Spleen (tissue), 7 donors: Measurements from ENCODE around the gene IPO9.

Experiments used
- POLR2A ChIP-seq, 3 donors: fragments of 450-650 bp; IDR thresholded peaks; one replicate each; pipeline ENCODE4 v1.5.1; 2017; ENCODE audit warnings: antibody characterized with exemption in 3 of 3, mild to moderate bottlenecking in 1 of 3
- POLR2AphosphoS5 ChIP-seq, 3 donors: sonication (generic); formaldehyde crosslinking; IDR thresholded peaks; one replicate each; pipeline ENCODE4 v1.5.1; 2017; ENCODE audit warnings: antibody characterized with exemption in 3 of 3
- TF ChIP-seq, protein P1 (sequence below), 11 experiments: fragments of 200-600 bp in 7 of 11; fragments of 450-650 bp in 4 of 11; sonication (generic) in 4 of 11; IDR thresholded peaks in 8 of 11; conservative IDR thresholded peaks in 3 of 11; 1 replicate in 7 of 11; 2 replicates in 4 of 11; pipeline versions ENCODE4 v1.4.0 to v1.8.0; 2016 to 2021; ENCODE audit warnings: antibody characterized with exemption in 11 of 11, inconsistent platforms in 4 of 11, mild to moderate bottlenecking in 1 of 11
- donor health status: DM: no; HTN: no; CAD: no; lungs with moderate emphysema.
- donor health status: DM: no; HTN: no; CAD: no.
- donor health status: DM: no; HTN: no; CAD: no.

DNA sequence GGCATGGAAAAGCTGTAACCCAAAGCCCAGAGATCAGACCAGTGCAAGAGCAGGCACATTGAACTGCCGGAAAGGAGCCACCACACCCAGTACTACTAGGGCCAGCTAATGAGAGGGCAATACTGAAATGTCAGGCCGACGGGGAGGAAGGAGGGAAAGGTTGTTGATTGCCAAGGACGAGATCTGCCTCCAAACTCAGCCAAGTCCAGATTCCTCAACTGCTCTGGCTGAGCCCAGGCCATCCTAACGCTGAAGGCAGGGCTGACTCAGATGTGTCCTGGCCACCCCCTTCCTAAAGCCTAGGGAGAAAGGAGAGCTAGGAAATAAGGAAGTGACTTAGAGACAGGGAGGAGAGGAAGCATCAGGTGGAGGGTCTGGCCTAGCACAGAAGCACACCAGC lies 42.1 kb upstream of the IPO9 start:
- TF ChIP-seq, protein P1, sequence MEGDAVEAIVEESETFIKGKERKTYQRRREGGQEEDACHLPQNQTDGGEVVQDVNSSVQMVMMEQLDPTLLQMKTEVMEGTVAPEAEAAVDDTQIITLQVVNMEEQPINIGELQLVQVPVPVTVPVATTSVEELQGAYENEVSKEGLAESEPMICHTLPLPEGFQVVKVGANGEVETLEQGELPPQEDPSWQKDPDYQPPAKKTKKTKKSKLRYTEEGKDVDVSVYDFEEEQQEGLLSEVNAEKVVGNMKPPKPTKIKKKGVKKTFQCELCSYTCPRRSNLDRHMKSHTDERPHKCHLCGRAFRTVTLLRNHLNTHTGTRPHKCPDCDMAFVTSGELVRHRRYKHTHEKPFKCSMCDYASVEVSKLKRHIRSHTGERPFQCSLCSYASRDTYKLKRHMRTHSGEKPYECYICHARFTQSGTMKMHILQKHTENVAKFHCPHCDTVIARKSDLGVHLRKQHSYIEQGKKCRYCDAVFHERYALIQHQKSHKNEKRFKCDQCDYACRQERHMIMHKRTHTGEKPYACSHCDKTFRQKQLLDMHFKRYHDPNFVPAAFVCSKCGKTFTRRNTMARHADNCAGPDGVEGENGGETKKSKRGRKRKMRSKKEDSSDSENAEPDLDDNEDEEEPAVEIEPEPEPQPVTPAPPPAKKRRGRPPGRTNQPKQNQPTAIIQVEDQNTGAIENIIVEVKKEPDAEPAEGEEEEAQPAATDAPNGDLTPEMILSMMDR (IDR thresholded peaks at IDR 0.05 in 8 of 11, conservative IDR thresholded peaks at IDR 0.05 in 3 of 11), result no peak
- TF ChIP-seq POLR2AphosphoS5 (IDR thresholded peaks at IDR 0.05), result no peak
- TF ChIP-seq POLR2A (IDR thresholded peaks at IDR 0.05), result no peak
